Erythroblast (primary cell): ENCODE measurements around the gene ESR1.

Experiments used
- GATA1 ChIP-seq: IDR thresholded peaks from 2 replicates; pipeline ENCODE4 v1.6.1; 2011; ENCODE audit warnings: low read depth, mild to moderate bottlenecking, control low read depth, low read length, moderate library complexity
- POLR2A ChIP-seq: IDR thresholded peaks from 2 replicates; pipeline ENCODE4 v1.6.1; 2011; ENCODE audit warnings: mild to moderate bottlenecking, low read length

DNA sequence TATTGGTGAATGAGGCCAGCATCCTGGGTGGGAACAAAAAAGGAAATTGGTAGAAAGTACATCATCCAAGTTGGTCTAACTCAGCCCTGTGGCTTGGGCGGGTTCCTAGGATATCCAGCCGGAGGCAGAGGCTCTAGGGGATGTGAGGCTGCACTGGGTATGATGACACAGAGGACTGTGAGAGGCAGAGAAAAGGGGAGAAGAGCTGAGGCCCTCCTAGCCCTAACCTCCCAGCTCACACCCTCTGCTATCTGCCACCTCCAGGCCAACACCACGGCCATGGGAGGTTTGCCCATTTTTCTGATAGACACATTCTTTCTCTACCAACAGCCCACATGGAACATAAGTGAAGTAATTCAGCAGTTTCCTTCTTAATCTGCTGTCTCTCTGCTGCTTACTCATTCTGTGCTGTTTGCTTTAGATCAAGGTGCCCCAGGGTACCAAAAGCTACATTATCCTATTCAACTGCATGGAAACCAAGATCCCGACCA is 284.4 kb downstream of the ESR1 start:
- TF ChIP-seq POLR2A: peak; percentile 37
- TF ChIP-seq GATA1: no peak
